Embryonic facial prominence (tissue), 1 donor: ENCODE measurements around the gene ATP2B1.

Experiments
- DNase-seq: peaks from one replicate; pipeline ENCODE4 v3.0.0-alpha.2; 2016; ENCODE audit errors: extremely low spot score

The ATP2B1 gene

DNA sequence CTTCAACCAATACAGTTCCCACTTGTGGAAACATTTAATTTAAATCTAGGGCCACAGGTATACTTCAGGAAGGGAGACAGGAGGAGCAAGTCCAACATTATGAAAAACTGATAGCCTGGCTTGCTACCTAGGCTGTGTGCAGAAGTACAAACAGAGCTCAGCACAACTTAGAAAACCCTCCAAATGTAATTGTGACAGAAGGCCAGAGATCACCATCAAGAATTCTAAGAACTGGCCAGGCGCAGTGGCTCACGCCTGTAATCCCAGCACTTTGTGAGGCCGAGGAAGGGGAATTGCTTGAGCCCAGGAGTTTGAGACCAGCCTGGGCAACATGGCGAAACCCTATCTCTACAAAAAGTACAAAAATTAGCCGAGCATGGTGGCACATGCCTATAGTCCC is 14.1 kb downstream of the ATP2B1 start:
- DNase-seq, result no peak

DNA sequence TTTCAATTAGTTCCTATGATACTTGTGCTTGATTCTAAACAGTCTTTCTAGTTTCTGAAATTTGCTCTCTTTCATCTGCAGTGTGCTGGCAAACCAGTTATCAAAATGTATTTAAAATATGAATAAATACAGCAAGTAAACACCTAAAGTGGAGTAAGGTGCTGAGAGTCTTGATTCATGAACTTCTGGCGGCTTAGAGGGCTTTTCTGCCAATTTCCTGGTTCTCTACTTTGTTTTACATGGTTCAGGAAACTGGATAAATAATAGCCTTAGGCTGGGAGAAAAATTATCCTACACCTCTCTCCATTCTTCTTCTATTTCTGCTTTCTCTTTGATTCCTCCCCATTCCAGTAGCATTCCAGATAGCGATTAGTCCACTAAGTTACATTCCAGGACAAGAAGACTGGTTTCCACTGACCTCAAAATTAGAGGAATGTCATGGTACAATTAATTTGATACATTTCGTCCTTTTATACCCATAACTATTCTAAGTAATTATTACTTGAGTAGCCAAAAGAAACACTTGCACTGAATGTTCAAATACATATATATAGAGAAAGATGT is 14.9 kb downstream of the ATP2B1 start:
- DNase-seq, result no peak

DNA sequence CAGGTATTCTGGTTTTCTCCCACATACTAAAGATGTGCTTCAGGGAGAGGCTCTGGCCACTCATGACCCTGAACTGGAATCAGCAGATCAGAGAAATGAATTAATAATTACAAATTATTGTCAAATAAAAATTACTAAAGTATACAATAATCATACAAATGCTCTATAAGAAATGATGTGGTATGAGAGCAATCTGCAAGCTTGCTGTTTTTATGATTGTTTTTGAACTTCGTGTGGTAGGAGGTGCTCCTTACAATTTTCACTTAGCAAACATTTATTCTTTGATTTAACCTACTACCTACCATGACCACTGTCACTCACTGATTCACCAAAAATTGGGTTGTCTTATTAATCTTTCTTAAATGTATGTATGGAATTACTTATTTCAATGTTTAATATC is 16.2 kb downstream of the ATP2B1 start:
- DNase-seq, result no peak

DNA sequence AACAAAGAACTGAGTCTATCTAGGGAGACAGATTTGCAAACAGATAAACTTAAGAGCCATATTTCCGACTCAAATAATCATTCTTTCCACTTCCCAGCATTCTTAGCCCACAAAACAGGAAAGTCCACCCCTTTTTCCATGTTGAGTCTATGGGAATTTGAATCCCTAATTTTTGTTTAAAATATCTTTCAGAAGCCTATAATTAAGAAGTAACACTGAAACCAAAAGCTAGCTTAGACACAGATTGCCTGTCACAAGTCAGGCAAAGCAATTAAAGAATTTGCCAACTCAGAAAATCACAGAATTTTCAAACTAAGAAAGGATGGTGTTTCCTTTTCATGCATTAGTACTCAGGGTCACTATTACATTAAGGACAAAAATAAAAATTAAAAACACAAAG is 17.0 kb downstream of the ATP2B1 start:
- DNase-seq, result no peak

DNA sequence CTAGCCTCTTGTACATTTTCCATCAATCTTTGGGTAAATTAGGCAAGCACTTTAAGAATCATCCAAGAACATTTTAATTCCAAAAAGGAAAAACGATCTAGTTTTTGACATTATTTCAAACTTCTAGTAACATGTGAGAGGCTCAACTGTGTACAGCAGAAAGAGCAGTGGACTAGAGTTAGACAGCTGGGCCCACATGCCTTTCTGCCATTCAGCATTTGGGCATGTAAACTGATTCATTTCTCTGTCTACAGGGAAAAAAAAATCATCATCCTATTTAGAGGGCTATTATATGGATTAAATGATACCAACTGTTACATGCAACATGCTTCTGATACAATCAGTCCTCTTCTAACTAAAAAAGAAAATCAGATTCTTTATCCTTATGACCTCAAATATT is 17.7 kb downstream of the ATP2B1 start:
- DNase-seq, result no peak

DNA sequence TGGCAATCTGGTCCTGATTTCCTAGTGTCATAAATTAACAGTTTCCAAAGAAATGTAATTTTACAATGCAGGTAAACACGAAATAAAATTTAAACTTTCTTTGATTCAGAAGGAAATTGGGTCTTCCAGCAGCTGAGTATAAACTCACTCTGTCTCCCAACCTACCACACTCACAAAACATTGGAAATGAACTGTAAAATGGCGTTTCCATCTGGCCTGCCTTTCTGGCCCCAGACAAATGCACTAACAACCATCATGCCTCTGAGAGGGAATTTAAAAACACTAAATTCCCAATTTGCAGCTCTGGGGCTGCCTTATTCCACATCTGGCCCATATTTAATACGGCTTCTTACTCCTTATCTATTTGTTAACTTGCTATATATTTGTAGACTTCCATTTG is 19.3 kb downstream of the ATP2B1 start:
- DNase-seq, result no peak

DNA sequence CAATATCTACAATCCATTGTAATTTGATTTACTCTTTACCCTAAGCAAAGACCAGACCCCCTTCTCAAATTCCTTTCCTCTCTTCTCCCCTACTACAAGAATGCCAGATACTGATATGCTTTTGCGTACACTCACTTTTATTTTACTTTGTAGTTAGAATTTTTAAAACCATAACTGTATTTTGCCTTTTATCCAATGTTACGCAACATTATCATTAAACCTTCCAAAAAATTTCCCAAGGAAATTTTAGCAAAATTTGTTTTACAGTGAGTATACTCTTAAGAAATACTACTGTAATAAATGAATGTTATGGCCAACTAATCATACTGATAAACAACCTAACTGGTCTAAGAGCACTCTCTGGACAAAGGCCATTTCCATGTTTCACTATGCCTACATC is 22.3 kb downstream of the ATP2B1 start:
- DNase-seq, result no peak

DNA sequence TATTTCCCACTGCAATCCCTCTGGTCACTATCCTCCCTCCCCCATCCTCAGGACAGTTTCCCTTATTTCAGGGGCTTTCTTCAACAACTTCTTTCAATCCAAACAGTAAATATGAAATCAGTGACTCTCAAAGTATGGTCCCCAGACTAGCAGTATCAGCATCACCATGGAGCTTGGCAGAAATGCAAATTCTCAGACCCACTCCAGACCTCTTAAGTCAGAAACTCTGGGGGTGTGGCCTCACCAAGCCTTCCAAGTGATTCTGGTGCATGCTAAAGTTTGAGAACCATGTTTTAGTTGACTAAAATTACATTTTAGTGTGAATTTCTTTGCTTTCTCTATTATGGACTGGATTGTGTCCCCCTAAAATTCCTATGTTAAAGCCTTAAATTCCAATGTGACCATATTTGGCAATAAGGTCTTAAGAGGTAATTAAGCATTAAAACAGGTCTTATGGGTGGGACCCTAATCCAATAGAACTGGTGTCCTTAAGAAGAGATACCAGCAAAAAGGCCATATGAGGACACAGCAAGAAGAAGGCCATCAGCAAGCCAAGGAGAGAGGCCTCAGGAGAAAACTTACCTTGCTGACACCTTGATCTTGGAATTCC is 23.2 kb downstream of the ATP2B1 start:
- DNase-seq, result no peak

DNA sequence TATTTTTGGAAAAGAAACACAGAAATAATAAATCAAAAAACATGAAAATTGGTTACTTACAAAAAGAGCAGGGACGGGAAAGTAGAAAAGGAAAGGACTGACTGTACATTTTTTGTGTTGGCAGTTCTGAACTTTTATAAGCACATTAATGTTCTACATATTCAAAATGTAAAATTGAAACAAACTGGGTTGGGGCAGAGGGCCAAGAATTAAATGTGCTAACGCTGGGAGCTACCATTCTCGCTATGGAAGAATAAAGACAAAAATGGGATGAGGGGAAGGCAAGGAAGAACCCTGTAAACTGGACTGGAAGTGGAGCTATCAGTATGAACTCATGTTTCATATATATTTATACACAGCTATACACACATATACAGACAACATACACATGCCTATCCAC is 24.5 kb downstream of the ATP2B1 start:
- DNase-seq, result no peak

DNA sequence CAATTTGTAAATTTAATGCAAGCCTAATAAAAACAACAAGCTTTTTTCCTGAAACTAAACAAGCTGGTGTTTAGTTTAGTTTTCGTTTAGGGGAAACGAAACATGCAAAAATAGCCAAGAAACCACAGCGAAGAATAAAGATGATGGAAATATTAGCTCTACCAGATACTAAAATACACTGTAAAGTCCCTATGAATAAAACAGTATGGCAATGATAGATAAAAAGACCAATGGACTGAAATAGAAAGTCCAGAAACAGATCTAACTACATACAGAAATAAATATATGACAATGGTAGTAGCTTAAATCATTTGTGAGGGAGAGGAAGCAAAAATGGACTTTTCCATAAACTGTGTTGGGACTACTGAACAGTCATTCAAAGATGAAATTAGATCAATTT is 26.4 kb downstream of the ATP2B1 start:
- DNase-seq, result no peak

DNA sequence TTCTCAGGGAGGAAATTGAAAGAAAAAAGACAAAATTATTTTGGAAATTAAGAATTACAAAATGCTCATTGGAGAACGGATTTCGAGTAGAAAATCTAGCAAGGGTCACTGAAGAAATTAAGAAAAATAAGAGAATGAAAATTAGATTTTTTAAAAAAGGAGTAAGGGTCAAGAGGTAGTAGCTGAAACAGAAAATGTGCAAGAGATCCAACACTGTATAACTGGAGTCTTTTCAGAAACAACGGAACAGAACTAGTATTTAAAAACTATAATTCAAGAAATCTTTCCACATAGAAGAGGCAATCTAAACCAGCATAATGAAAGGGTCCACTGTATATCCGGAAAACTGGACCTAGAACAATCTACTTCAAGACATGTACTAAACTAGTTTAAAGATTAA is 28.2 kb downstream of the ATP2B1 start:
- DNase-seq, result no peak

DNA sequence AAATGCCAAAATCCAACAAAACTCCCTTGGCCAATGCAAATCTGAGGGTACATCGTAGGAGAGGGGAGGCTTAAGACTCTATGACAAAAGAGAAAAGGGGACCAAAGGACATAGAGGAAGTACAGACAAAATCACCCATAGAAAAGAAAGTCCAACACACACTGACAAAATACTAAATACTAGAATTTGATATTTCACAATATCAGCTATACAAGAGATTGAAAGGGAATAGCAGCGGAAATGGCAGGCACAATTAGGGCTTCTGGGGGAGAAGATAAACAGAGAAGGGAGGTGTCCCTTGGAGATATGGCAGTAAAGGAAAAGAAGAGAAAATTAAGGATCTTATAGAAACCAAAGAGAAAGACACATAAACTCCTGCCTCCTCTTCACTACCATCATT is 29.0 kb downstream of the ATP2B1 start:
- no peak for DNase-seq

DNA sequence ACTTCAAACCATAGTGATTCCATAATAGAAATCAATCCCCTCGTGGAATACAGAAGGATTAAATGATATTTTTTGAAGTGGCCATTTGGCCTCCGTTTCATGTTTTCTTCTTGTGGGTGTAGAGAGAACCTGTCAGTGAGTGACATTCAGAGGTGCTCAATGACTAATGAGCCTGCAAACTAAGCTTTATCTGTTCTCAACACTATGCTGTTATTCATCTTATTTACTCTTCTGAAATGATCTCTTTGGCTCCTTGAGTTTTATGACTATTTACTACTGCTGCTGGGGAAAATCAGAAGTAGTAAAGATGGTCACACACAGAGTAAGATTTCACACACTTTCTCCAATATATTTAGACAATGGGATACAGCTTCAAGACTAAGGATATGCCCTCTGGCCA is 30.4 kb downstream of the ATP2B1 start:
- no peak for DNase-seq

DNA sequence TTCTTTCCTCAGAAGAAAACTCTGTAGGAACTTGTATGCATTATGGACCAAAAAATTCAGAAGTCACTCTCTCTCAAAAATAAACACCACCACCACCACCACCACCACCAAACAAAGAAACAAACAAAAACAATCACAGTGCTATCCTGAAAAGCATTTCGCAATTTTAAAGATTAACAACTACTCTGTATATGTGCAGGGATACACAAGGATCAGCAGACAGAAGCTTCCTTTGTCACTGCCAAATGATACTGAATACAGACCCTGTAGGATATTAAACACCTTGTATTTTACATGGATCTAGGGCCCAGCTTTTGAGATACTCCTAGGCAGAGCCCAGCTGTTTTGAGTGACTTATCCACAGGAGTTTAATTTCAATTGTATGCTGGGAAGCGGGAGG is 31.7 kb downstream of the ATP2B1 start:
- no peak for DNase-seq

DNA sequence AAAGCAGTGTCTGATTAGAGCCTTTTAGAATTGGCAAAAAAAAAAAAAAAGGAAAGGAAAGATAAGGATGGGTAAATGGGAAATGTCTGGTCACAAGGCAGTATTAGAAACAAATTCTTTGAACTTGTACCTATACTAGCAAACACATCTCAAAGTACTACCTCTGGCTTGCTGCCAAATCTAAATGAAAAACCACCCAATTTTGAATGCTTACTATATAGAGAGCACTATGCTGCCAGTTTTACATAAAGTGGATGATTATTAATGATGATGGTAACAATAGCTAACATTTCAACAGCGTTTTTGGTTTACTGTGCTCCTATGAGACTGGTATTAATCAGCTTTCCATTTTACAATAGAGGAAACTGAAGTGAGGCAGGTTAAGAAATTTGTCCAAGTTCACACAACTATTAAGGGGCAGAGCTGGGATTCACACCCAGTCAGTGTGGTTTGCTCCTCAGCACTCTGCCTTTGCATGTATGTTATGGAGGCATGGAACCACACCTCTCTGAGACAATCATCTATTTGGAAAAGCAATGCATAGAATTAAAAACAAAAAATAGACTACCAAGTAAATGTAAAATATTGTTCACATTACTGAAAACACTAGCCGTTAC is 34.2 kb downstream of the ATP2B1 start:
- no peak for DNase-seq

DNA sequence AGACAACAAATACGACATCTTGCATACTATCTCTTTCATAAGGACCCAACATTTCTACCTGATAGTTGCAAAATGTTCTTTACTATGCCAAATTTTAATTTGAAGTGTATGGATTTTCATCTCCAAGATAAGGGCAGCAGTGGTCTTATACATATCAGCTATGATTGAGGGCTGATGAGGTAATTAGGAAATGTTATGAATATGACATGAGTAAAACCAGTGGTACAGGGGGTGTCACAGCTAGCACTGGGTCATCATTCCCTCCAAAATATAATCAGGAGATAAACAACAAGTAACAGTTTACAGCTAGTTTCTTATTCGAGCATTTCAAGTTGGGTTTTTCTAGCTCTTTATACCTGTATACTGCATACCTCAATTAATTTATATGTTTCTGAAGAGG is 35.0 kb downstream of the ATP2B1 start:
- no peak for DNase-seq

DNA sequence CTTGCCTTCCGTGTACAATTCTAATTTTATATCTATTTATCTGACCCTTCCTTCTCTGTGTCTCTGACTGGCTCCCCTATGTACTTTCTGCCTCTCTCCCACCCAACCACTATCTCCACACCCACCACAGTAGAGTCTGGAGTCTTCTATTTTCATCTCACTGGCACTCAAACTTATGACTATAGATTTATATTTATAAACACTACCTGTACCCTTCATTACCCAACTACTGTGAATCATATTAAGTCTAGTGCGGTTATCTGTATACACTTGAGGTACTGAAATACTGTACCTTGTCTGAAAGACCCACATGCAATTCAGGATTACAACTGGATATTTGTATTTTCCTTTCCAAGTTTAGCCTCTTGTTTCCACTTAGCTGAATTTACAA is 36.1 kb downstream of the ATP2B1 start:
- no peak for DNase-seq

DNA sequence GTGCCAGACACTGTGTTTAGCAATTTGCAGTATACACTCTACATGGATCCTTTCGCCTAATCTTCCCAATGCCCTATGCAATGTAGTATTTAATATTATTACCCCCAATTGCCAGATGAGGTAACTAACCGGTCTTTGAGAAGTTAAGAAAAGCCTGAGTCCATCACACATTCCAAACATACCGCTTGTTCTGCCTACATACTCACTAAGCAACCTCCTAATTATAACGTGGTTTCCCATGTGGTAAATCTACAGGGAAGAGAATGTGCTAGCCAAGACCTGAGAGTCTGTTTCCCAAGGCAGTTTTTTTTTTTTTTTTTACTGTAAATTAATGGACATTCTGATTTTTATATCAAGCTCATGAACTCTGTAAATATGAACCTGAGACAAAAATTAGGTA is 37.2 kb downstream of the ATP2B1 start:
- no peak for DNase-seq

DNA sequence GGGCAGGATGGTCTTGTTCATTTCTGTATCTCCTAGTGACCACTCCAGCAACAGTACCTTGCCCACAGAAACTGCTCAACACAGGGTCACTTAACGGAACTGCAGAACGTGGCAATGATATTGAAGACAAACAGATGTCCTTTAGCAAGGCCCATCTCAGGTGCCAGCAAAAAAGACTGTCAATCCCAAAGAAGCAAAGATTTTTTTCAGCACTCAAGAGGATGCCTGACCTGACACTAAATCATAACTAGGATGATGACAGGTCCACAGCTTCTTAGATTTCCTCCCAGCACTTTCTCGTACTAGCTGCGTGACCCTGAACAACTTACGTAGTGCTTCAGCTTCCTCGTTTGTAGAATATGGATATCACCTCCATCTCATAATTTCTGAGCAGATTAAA is 39.4 kb downstream of the ATP2B1 start:
- DNase-seq, result no peak

DNA sequence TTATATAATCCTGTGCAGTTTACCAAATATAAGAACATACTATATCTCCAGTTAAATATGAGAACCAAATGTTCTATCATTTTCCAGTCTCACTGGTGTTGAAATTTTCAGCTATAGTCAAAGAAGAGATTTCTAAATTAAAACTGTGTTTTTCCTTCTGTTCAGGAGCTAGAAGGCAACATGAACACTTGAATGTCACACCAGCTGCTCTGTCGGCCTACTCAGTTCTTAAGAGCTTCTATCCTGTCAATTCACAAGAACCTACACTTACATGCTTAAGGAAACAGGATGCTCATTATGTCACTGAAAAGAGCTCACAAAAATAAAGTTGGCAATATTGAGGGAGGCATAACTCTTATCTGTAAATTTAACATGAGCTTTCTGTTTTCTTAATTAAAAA is 43.1 kb downstream of the ATP2B1 start:
- DNase-seq, result no peak

DNA sequence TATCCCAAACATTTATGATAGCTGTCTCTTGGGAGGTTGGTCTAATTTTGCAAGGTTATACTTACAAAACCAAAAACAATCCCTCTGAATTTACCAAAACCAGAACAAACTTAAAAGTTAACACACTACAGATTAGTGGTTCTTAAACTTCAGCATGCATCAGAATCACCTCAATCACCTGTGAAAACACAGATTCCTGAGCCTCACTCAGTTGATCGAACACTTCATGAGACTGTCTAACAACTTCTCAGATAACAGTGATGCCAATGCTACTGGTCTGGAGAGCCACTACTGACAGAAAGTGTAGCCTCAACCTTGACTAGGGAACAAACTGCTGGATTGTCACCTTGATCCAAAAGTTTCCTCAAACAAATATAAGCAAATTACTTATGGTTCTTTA is 44.2 kb downstream of the ATP2B1 start:
- DNase-seq, result no peak

DNA sequence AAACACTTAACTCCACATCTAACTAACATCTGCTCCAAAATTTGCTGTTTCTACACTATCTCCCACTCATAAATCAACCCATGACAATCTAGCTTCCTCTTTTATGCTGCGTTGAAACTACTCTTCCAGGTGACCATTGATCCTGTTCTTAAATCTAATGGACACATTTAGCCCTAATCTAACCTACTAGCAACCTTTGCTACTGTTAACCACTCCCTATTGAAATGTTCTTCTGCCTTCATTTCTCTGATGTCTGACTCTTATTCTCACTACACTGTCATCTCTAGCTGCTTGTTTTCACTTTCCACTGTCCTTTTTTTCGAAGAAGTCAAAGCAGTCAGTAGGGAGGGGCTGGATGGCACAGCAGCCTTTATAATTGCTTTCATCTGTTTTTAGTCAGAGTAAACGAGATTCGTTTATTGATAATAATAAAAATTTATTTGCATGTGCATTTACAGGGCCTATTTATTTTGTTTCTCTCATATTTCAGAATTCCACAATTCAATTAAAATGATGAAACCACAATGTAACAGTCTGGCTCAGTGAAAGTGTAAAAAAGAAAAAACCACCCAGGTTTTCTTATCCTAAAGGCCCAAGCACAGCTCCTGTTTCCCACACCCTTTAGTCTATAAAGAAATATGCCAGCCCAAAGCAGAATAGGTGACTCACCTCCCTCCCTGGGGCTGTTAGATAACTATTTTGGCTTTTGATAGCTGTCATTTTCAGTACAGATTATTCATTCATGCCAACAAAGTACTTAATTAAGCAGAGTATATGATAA is 44.9 kb downstream of the ATP2B1 start:
- no peak for DNase-seq

DNA sequence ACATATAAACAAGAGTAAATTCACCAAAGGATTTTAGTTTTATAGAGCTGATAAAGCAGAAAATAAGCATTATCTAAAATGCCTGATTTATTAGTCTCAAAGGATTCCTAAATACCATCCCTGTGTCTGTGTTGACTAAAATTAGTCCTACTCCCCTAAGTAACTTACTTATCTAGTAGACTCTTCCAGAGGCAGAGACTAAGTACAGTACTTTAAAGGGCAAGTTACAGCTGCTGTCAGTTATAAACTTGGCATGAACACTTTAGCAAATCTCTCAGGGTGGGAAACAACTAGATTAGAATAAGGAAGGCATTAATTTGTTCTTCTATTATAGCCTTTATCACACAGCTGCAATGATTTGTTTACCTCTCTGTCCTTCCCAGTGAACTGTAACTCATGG is 46.0 kb downstream of the ATP2B1 start:
- no peak for DNase-seq
